Right hindlimb (tissue), 1 donor: ENCODE results near the gene CEND1.
"Not testable (repeated sequence)": the region's sequence is repeated elsewhere in the genome, so short reads cannot be mapped to it uniquely, and the experiment has no call there.

ENCODE experiments used
- DNase-seq: peaks from one replicate; pipeline ENCODE4 v3.0.0-alpha.2; 2018

CEND1 gene

GRCh38 chr11:763073-763463, 26.8 kb downstream of the CEND1 start:
- no peak for DNase-seq

- DNase-seq = peak; percentile 36
Observed at GRCh38 chr11:762421-763072, 27.3 kb downstream of the CEND1 start.

DNA sequence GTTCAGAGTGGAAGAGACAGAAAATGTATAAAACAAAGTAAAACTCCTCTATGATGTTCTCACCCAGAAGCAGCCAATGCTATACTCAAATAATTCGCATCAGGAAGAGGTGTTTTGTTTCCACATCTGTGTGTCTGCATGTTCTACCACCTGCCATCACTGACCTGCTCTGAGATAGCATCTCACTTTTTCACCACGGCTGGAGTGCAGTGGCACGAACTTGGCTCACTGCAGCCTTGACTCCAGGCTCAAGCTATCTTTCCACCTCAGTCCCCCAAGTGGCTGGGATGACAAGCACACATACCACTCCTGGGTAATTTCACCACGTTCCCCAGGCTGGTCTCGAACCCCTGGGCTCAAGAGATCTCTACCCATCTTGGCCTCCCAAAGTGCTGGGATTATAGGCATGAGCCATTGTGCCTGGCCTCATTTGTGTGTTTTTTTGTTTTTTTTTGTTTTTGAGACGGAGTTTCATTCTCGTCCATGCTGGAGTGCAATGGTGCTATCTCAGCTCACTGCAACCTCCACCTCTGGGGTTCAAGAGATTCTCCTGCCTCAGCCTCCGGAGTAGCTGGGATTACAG, 28.3 kb downstream of the CEND1 start:
- no peak for DNase-seq

- DNase-seq = no peak
Observed at GRCh38 chr11:760236-760635, 29.7 kb downstream of the CEND1 start.

GRCh38 chr11:749731-750130, 40.2 kb downstream of the CEND1 start:
- DNase-seq = no peak

DNA sequence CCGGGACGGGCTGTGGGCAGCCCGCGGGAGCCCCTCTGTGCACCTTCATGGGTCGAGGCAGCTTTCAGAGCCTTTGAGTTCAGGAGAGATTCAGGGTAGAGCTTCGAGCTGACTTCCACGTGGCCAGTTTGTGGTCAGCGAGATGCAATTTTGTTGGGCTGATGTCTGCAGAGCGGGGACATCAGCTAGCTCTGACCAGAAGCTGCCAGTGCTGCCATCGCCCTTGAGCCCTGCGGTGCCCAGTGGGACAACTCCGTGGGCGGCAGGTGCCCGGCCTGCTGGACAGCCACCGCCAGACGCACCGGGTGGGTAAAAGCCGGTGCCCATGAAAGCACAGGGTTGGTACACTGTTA, 41.9 kb downstream of the CEND1 start:
- no peak for DNase-seq

GRCh38 chr11:747158-748006, 42.5 kb downstream of the CEND1 start, which contains the start of gene TALDO1:
Gene TALDO1, plus strand, starts transcription at chr11:747464. Its CDS starts 18 bp downstream, at chr11:747482.
- DNase-seq = peak; percentile 93

DNA sequence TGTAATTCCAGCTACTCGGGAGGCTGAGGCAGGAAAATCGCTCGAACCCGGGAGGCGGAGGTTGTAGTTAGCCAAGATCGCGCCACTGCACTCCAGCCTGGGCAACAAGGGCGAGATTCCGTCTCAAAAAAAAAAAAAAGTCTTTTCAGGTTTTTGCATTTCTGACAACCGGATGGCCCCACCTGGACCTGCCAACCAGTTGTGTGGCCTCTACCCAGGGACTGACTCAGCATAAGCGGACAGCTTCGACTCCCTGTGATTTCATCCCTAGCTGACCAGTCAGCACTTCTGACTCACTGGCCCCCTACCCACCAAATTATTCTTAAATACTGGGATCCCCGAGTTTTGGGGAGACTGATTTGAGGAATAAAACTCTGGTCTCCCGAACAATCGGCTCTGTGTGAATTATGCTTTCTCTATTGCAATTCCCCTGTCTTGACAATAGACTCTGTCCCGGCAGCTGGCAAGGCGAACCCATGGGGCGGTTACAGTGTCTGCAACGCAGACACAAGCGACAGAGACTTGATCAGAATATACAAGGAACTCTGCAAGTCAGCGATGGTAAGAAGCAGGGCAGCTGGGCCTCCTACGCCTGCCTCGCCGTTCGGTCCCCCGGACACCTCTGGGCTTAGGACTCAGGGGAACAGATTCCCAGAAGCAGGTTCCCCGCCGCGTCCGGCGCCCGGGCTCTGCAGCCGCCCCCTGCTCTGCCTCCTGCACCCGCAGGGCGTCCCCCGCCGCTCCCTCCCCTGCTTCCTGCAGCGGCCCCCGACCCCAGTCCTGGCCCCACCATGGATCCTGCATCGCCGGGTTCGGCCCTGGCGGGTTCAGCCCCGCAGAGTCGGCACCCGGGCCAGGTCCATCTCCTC, 43.4 kb downstream of the CEND1 start:
- DNase-seq = peak; percentile 35

- DNase-seq = no peak
Observed at GRCh38 chr11:745428-745827, 44.5 kb downstream of the CEND1 start.

DNA sequence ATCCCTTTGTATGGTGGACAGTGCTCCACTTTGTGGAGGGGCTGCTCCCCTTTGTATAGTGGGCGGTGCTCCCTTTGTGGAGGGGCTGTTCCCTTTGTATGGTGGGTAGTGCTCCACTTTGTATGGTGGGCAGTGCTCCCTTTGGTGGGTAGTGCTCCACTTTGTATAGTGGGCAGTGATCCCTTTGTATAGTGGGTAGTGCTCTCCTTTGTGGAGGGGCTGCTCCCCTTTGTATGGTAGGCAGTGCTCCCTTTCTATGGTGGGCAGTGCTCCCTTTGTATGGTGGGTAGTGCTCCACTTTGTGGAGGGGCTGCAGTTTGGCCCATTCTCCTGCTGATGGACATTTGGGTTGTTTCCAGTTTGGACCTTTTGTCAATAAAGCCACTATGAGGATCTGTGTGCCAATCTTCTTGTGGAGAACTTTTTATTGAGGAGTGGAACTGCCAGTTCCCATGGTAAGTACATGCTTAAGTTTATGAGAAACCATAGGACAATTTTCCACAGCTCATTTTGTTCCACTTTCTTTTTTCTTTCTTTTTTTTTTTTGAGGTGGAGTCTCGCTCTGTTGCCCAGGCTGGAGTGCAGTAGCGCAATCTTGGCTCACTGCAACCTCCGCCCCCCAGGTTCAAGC, 47.2 kb downstream of the CEND1 start:
- no peak for DNase-seq

DNA sequence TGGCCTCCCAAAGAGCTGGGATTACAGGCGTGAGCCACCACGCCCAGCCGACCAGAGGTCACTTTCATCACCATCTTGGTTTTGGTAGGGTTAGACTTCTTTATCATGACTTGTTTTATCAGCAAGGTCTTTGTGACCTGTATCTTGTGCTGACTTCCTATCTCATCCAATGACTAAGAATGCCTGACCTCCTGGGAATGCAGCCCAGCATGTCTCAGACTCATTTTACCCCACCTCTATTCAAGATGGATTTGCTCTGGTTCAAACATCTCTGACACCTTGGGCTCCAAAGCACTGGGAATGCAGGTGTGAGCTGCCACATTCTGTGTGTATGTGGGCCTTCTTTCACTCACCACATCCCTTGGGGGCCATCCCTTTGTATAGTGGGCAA, 47.7 kb downstream of the CEND1 start:
- no peak for DNase-seq

DNA sequence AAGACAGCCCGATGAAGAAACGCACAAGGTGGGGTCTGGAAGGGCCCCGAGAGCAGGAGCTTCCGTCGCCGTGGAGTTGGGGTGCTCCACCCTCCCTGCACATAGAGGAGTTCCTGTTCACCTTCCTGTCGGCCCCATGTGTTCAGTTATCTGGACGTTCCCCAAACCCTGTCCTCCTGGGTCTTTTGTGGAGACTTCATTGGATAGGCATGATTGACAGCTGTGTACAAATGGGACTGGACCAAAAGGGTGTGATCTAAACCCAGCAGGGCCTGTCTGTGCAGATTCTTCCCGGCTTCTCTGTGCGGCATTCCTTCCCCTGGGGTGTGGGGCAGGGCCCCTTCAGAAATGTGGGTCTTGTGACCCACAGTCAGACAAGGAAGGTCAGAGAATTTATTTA, 52.0 kb downstream of the CEND1 start:
- not testable (repeated sequence) for DNase-seq

- DNase-seq = no peak
Observed at GRCh38 chr11:737366-737765, 52.5 kb downstream of the CEND1 start.
